Measurements from ENCODE around the gene S1PR3. TPM values are rescaled to one million over a fixed set of nuclear protein-coding genes. Genes with fewer than 3 reads are reported as not detected.

The S1PR3 gene
- total and polyA plus RNA-seq, 4 donors = 1.4 to 4.5 (median 2.9) TPM

DNA sequence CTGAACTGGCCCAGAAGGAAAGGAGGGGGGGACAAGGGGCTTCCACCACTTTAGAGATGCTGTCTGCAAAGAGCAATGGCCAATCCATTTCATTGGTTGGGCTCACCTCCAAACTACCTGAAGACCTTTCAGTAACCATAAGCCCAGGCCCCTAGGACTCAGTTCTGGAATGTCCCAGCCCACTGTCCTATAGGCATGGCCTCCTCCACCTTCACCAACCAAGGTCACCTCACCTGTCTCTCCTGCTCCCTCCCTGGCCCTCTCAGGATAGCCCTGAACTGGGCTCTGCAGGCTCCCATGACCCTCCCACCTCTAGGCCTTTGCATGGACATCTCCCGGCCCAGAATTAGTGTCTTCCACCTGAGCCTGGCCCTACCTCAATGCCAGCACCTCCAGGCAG lies 22.4 kb downstream of the S1PR3 start (continued):
- TF ChIP-seq, protein P1, sequence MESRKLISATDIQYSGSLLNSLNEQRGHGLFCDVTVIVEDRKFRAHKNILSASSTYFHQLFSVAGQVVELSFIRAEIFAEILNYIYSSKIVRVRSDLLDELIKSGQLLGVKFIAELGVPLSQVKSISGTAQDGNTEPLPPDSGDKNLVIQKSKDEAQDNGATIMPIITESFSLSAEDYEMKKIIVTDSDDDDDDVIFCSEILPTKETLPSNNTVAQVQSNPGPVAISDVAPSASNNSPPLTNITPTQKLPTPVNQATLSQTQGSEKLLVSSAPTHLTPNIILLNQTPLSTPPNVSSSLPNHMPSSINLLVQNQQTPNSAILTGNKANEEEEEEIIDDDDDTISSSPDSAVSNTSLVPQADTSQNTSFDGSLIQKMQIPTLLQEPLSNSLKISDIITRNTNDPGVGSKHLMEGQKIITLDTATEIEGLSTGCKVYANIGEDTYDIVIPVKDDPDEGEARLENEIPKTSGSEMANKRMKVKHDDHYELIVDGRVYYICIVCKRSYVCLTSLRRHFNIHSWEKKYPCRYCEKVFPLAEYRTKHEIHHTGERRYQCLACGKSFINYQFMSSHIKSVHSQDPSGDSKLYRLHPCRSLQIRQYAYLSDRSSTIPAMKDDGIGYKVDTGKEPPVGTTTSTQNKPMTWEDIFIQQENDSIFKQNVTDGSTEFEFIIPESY (IDR thresholded peaks at IDR 0.05) = no peak
- TF ChIP-seq RAD21 (IDR thresholded peaks at IDR 0.05) (no peak), TAF1 (conservative IDR thresholded peaks at IDR 0.05) (no peak), GABPA (IDR thresholded peaks at IDR 0.05 in 1 of 2, conservative IDR thresholded peaks at IDR 0.05 in 1 of 2) (no peak)

DNA sequence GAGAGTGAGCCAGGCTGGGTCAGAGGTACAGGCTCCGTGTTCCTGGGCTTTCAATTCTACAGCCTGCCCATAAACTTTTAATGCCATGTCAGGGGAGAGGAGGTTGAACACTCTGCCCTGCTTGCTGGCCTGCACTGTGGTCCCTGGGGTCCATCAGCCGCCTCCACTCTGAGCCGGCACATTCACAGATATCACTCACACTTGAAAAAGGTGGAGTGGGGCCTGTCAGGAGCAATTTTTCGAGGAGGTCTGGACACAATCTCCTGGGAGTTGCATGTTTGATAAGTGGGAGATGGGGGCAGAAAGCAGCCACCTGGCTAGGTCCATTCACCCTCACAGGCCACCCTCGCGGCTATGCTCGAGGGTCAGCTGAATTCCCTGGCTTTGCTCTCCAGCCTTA lies 22.9 kb downstream of the S1PR3 start:
- DNase-seq (ENCODE audit: low spot score) = no peak
- Histone ChIP-seq H3K4me1 (ENCODE audit: control insufficient read depth in 4 of 4, insufficient read depth in 4 of 4, low read length in 3 of 4) (no peaks in the 10 kb centered on the region), H3K9ac (ENCODE audit: low read depth in 1 of 2, low read length in 2 of 2) (no peak overlapping the region), H3K4me3 (ENCODE audit: low read depth in 1 of 3, low read length in 3 of 3) (no peak overlapping the region), H3K27ac (ENCODE audit: low read depth in 1 of 2, low read length in 2 of 2) (no peak overlapping the region), H3K9me3 (ENCODE audit: control insufficient read depth in 4 of 4, low read length in 3 of 4) (no peaks in the 10 kb centered on the region), H3K27me3 (ENCODE audit: control insufficient read depth in 4 of 4, insufficient read depth in 4 of 4, low read length in 3 of 4) (no peaks in the 10 kb centered on the region), H3K36me3 (ENCODE audit: control insufficient read depth in 4 of 4, insufficient read depth in 3 of 4, low read depth in 1 of 4, low read length in 3 of 4) (no peaks in the 10 kb centered on the region)
- no peak for TF ChIP-seq YY1 (IDR thresholded peaks at IDR 0.05)
- no peak for TF ChIP-seq NR2F2 (IDR thresholded peaks at IDR 0.05)
- TF ChIP-seq GABPA (IDR thresholded peaks at IDR 0.05 in 1 of 2, conservative IDR thresholded peaks at IDR 0.05 in 1 of 2) = no peak
- TF ChIP-seq, protein P2, sequence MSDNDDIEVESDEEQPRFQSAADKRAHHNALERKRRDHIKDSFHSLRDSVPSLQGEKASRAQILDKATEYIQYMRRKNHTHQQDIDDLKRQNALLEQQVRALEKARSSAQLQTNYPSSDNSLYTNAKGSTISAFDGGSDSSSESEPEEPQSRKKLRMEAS (IDR thresholded peaks at IDR 0.05) = no peak
- TF ChIP-seq FOXA1 (IDR thresholded peaks at IDR 0.05) = no peak
- no peak for TF ChIP-seq TAF1 (conservative IDR thresholded peaks at IDR 0.05)
- TF ChIP-seq, protein P3, sequence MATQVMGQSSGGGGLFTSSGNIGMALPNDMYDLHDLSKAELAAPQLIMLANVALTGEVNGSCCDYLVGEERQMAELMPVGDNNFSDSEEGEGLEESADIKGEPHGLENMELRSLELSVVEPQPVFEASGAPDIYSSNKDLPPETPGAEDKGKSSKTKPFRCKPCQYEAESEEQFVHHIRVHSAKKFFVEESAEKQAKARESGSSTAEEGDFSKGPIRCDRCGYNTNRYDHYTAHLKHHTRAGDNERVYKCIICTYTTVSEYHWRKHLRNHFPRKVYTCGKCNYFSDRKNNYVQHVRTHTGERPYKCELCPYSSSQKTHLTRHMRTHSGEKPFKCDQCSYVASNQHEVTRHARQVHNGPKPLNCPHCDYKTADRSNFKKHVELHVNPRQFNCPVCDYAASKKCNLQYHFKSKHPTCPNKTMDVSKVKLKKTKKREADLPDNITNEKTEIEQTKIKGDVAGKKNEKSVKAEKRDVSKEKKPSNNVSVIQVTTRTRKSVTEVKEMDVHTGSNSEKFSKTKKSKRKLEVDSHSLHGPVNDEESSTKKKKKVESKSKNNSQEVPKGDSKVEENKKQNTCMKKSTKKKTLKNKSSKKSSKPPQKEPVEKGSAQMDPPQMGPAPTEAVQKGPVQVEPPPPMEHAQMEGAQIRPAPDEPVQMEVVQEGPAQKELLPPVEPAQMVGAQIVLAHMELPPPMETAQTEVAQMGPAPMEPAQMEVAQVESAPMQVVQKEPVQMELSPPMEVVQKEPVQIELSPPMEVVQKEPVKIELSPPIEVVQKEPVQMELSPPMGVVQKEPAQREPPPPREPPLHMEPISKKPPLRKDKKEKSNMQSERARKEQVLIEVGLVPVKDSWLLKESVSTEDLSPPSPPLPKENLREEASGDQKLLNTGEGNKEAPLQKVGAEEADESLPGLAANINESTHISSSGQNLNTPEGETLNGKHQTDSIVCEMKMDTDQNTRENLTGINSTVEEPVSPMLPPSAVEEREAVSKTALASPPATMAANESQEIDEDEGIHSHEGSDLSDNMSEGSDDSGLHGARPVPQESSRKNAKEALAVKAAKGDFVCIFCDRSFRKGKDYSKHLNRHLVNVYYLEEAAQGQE (IDR thresholded peaks at IDR 0.05) = no peak
- TF ChIP-seq EGR1 (IDR thresholded peaks at IDR 0.05; ENCODE audit: low read depth in 2 of 2) = no peak
- TF ChIP-seq, protein P4, sequence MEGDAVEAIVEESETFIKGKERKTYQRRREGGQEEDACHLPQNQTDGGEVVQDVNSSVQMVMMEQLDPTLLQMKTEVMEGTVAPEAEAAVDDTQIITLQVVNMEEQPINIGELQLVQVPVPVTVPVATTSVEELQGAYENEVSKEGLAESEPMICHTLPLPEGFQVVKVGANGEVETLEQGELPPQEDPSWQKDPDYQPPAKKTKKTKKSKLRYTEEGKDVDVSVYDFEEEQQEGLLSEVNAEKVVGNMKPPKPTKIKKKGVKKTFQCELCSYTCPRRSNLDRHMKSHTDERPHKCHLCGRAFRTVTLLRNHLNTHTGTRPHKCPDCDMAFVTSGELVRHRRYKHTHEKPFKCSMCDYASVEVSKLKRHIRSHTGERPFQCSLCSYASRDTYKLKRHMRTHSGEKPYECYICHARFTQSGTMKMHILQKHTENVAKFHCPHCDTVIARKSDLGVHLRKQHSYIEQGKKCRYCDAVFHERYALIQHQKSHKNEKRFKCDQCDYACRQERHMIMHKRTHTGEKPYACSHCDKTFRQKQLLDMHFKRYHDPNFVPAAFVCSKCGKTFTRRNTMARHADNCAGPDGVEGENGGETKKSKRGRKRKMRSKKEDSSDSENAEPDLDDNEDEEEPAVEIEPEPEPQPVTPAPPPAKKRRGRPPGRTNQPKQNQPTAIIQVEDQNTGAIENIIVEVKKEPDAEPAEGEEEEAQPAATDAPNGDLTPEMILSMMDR (IDR thresholded peaks at IDR 0.05; ENCODE audit: low read depth, low read length, missing input control) = no peak
- TF ChIP-seq HNF4G (IDR thresholded peaks at IDR 0.05) = no peak
- no peak for TF ChIP-seq HNF4A (conservative IDR thresholded peaks at IDR 0.05)
- TF ChIP-seq, protein P5, sequence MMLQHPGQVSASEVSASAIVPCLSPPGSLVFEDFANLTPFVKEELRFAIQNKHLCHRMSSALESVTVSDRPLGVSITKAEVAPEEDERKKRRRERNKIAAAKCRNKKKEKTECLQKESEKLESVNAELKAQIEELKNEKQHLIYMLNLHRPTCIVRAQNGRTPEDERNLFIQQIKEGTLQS (IDR thresholded peaks at IDR 0.05) = no peak
- TF ChIP-seq, protein P1 (IDR thresholded peaks at IDR 0.05) = no peak
- TF ChIP-seq RXRA (IDR thresholded peaks at IDR 0.05) = no peak
- no peak for TF ChIP-seq SP1 (IDR thresholded peaks at IDR 0.05)
- TF ChIP-seq JUND (IDR thresholded peaks at IDR 0.05) = no peak
- TF ChIP-seq FOXA2 (IDR thresholded peaks at IDR 0.05) = no peak
- no peak for TF ChIP-seq RAD21 (IDR thresholded peaks at IDR 0.05)
- WGBS = 91% methylated on average over 7 of the region's 7 CpGs
